Common myeloid progenitor, CD34-positive (primary cell): ENCODE data around the gene BLOC1S6.

ENCODE experiments used
- CTCF ChIA-PET: fragments of 350-600 bp; sonication (Branson Sonifier 250); formaldehyde crosslinking; loops from one replicate; lab custom pipeline; 2021; ENCODE audit warnings: antibody characterized with exemption; lab: Charles Lee
- POLR2A ChIA-PET: fragments of 350-600 bp; sonication (Branson Sonifier 250); formaldehyde crosslinking; loops from one replicate; lab custom pipeline; 2021; ENCODE audit warnings: antibody characterized with exemption; lab: Charles Lee
- DNase-seq, 3 donors: peaks; one replicate each; pipeline versions ENCODE4 v3.0.0 to v3.0.0-alpha.2; 2013
- H3K27ac ChIP-seq, 2 experiments: 1 replicate in 1 of 2; 2 replicates in 1 of 2; pipeline ENCODE4 v1.7.0; 2013; ENCODE audit warnings: inconsistent platforms in 2 of 2, low read length in 2 of 2, mild to moderate bottlenecking in 2 of 2, low read depth in 1 of 2, moderate library complexity in 1 of 2; ENCODE audit not compliant: severe bottlenecking in 2 of 2, insufficient read depth in 1 of 2, poor library complexity in 1 of 2
- H3K27me3 ChIP-seq, 5 experiments: replicated peaks in 2 of 5; 1 replicate in 3 of 5; 2 replicates in 2 of 5; pipeline versions ENCODE4 v1.6.1 to v1.7.0; 2013; ENCODE audit warnings: low read length in 4 of 5, mild to moderate bottlenecking in 2 of 5, moderate library complexity in 2 of 5, inconsistent platforms in 1 of 5; ENCODE audit not compliant: insufficient read depth in 5 of 5, control insufficient read depth in 4 of 5
- H3K36me3 ChIP-seq, 4 experiments: 1 replicate in 2 of 4; 2 replicates in 2 of 4; pipeline versions ENCODE4 v1.6.1 to v1.7.0; 2013; ENCODE audit warnings: low read length in 3 of 4, control low read depth in 1 of 4, mild to moderate bottlenecking in 1 of 4; ENCODE audit not compliant: control insufficient read depth in 4 of 4, insufficient read depth in 4 of 4
- H3K4me1 ChIP-seq, 4 experiments: 1 replicate in 3 of 4; 2 replicates in 1 of 4; pipeline versions ENCODE4 v1.6.1 to v1.7.1; 2013; ENCODE audit warnings: low read length in 3 of 4, mild to moderate bottlenecking in 3 of 4, control low read depth in 1 of 4, inconsistent platforms in 1 of 4, moderate library complexity in 1 of 4; ENCODE audit not compliant: control insufficient read depth in 4 of 4, insufficient read depth in 4 of 4; ENCODE audit errors: control extremely low read depth in 1 of 4
- H3K4me3 ChIP-seq, 7 experiments: 1 replicate in 4 of 7; 2 replicates in 3 of 7; pipeline versions ENCODE4 v1.5.1 to v1.7.0; 2013; ENCODE audit warnings: mild to moderate bottlenecking in 7 of 7, low read length in 6 of 7, moderate library complexity in 6 of 7, inconsistent platforms in 2 of 7, low read depth in 2 of 7, control low read depth in 1 of 7; ENCODE audit not compliant: insufficient read depth in 4 of 7, control insufficient read depth in 1 of 7; ENCODE audit errors: extremely low read depth in 1 of 7
- H3K9me3 ChIP-seq, 5 experiments: 1 replicate in 4 of 5; 2 replicates in 1 of 5; pipeline versions ENCODE4 v1.6.1 to v1.7.1; 2013; ENCODE audit warnings: low read length in 4 of 5, mild to moderate bottlenecking in 2 of 5, inconsistent platforms in 1 of 5, low read depth in 1 of 5, moderate library complexity in 1 of 5; ENCODE audit not compliant: control insufficient read depth in 4 of 5, insufficient read depth in 2 of 5; ENCODE audit errors: control extremely low read depth in 1 of 5
- WGBS: methylation state at CpG from one replicate; pipeline ENCODE4 v1.1.5; 2013; ENCODE audit not compliant: insufficient coverage; 5-methylcytosine and 5-hydroxymethylcytosine counted together

Gene BLOC1S6

GRCh38 chr15:45573961-45574629 is 13.1 kb upstream of the BLOC1S6 start:
- H3K4me1 ChIP-seq, result peaks cover 2 to 12% (median 7%) of the 10 kb centered on the region in 4 experiments
- peak; percentile 48 to 60 (median 55) for DNase-seq
- no peak overlapping the region for H3K27ac ChIP-seq
- 95% methylated on average over 6 of the region's 7 CpGs for WGBS
- H3K36me3 ChIP-seq, result peaks cover 0 to 3% (median 0%) of the 10 kb centered on the region in 4 experiments
- ChIA-PET CTCF (interaction anchor here (0.6 to 2.1 kb wide), 9 partner anchors 11 to 117 kb away, joined by 3 to 6 read pairs (median 3); partner anchors contain the start of gene BLOC1S6), POLR2A (interaction anchor here (1.1 kb wide), 1 partner anchor 13 kb away, joined by 5 read pairs; the partner anchor contains the start of gene BLOC1S6)
- H3K9me3 ChIP-seq, result peaks cover 0 to 27% (median 18%) of the 10 kb centered on the region in 5 experiments
- H3K27me3 ChIP-seq, result peaks cover 2 to 56% (median 16%) of the 10 kb centered on the region in 5 experiments
- H3K4me3 ChIP-seq, result no peak overlapping the region

GRCh38 chr15:45581919-45582318 is 5.3 kb upstream of the BLOC1S6 start:
- CTCF ChIA-PET, result no interaction called here
- H3K4me1 ChIP-seq, result peaks cover 8 to 12% (median 10%) of the 10 kb centered on the region in 4 experiments
- WGBS, result 100% methylated on average over 1 of the region's 2 CpGs
- H3K27ac ChIP-seq, result no peak overlapping the region
- H3K4me3 ChIP-seq, result no peak overlapping the region
- H3K36me3 ChIP-seq, result no peaks in the 10 kb centered on the region
- H3K27me3 ChIP-seq, result peaks cover 0 to 30% (median 3%) of the 10 kb centered on the region in 5 experiments
- no peak for DNase-seq
- POLR2A ChIA-PET, result interaction anchor here (0.6 kb wide), 1 partner anchor 118 kb away, joined by 3 read pairs; no protein-coding TSS in a partner anchor
- no peaks in the 10 kb centered on the region for H3K9me3 ChIP-seq

- H3K4me3 ChIP-seq, result no peak overlapping the region
- peaks cover 0 to 28% (median 3%) of the 10 kb centered on the region in 5 experiments for H3K27me3 ChIP-seq
- H3K27ac ChIP-seq, result no peak overlapping the region
- peaks cover 17 to 27% (median 21%) of the 10 kb centered on the region in 4 experiments for H3K4me1 ChIP-seq
- ChIA-PET CTCF (interaction anchor here (5.6 kb wide), 1 partner anchor 29 kb away, joined by 37 read pairs; no protein-coding TSS in a partner anchor), POLR2A (interaction anchor here (0.6 kb wide), 1 partner anchor 147 kb away, joined by 4 read pairs; no protein-coding TSS in a partner anchor)
- H3K36me3 ChIP-seq, result no peaks in the 10 kb centered on the region
- WGBS, result 100% methylated on average over 3 of the region's 11 CpGs
- H3K9me3 ChIP-seq, result no peaks in the 10 kb centered on the region
- DNase-seq, result peak; percentile 11 to 60 (median 43)
These were observed 3.2 kb upstream of the BLOC1S6 start for GRCh38 chr15:45583731-45584639.

- Histone ChIP-seq H3K4me3 (no peak overlapping the region), H3K4me1 (peaks cover 17 to 36% (median 26%) of the 10 kb centered on the region in 4 experiments), H3K27ac (no peak overlapping the region), H3K36me3 (no peaks in the 10 kb centered on the region), H3K27me3 (peaks cover 0 to 21% (median 3%) of the 10 kb centered on the region in 5 experiments), H3K9me3 (no peaks in the 10 kb centered on the region)
- CTCF ChIA-PET, result interaction anchor here (1.2 to 5.6 kb wide), 4 partner anchors 12 to 156 kb away, joined by 5 to 37 read pairs (median 9); no protein-coding TSS in a partner anchor
- DNase-seq, result no peak
- WGBS, result 94% methylated on average over 4 of the region's 7 CpGs
- POLR2A ChIA-PET, result no interaction called here
These were observed 1.9 kb upstream of the BLOC1S6 start for GRCh38 chr15:45585069-45585791.

GRCh38 chr15:45586125-45586524 is 1.1 kb upstream of the BLOC1S6 start:
- Histone ChIP-seq H3K4me1 (peaks cover 17 to 36% (median 26%) of the 10 kb centered on the region in 4 experiments), H3K36me3 (no peaks in the 10 kb centered on the region), H3K4me3 (peak overlapping the region in 6 of 7 experiments; percentile 79 to 100 (median 92)), H3K27me3 (peaks cover 0 to 12% (median under 1%) of the 10 kb centered on the region in 5 experiments), H3K9me3 (no peaks in the 10 kb centered on the region), H3K27ac (peak overlapping the region; percentile 93 to 98)
- ChIA-PET CTCF (interaction anchor here (1.0 to 5.6 kb wide), 11 partner anchors 8 to 157 kb away, joined by 3 to 37 read pairs (median 5); no protein-coding TSS in a partner anchor), POLR2A (interaction anchor here (0.9 to 1.6 kb wide), 2 partner anchors 18 to 49 kb away, joined by 3 to 5 read pairs; partner anchors contain the start of gene SQOR)
- 100% methylated on average over 3 of the region's 3 CpGs for WGBS
- no peak for DNase-seq

GRCh38 chr15:45586601-45587094 is 531 bp upstream of the BLOC1S6 start:
- Histone ChIP-seq H3K36me3 (no peaks in the 10 kb centered on the region), H3K4me3 (peak overlapping the region; percentile 46 to 100 (median 88)), H3K27me3 (peaks cover 0 to 8% (median 0%) of the 10 kb centered on the region in 5 experiments), H3K9me3 (no peaks in the 10 kb centered on the region), H3K4me1 (peaks cover 17 to 36% (median 26%) of the 10 kb centered on the region in 4 experiments), H3K27ac (peak overlapping the region; percentile 93 to 98)
- DNase-seq, result no peak
- under 1% methylated on average over 14 of the region's 14 CpGs for WGBS
- POLR2A ChIA-PET, result interaction anchor here (0.5 to 1.6 kb wide), 6 partner anchors 13 to 420 kb away, joined by 3 to 5 read pairs (median 3); partner anchors contain the start of gene SQOR
- CTCF ChIA-PET, result interaction anchor here (0.8 to 5.6 kb wide), 14 partner anchors 9 to 184 kb away, joined by 3 to 37 read pairs (median 4); a partner anchor contains a TSS
